T47D (cell line): ENCODE data around the gene SPATA3.
"Not testable (repeated sequence)": the region's sequence is repeated elsewhere in the genome, so short reads cannot be mapped to it uniquely, and the experiment has no call there.

Experiments used
- DNase-seq, 2 experiments: peaks; one replicate each; pipeline versions ENCODE4 v3.0.0 to v3.0.0-alpha.2; 2011 to 2012; ENCODE audit warnings: low read depth in 1 of 2, low spot score in 1 of 2
- JUND ChIP-seq: IDR thresholded peaks from 2 replicates; pipeline ENCODE4 v1.6.1; 2012; ENCODE audit warnings: low read depth
- in situ Hi-C: cut with HindIII; loops from 2 replicates; pipeline ENCODE4 v1.10.0; 2016; ENCODE audit warnings: low sequenced_read_pairs, low pct_unique_long_range_greater_than_20kb

Gene SPATA3

DNA sequence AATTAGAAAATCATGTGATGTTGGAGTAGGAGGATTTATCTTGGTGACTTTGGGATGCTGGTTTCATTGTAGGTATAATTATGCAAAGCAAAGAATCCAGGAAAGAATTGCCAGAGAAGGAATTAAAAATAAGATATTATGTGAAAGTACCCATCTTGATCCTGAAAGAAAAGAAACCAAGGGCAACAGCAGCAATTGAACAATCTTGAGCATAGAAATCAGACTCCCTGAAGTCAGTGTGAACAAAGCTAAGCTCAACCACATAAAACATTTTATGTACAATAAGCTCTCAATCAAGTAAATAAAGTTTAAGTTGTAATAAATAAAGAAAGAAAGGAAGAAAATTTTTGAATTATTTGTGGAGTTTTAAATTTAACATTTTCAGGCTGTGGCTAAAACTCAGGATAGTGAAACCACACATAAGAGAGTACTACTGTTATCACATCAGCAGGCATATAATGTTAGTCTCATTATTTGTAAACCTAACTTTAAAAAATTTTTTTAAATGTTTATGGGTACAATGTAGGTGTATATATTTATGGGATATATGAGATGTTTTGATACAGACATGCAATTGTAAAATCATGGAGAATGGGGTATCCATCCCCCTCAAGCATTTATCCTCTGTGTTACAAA lies 38.0 kb upstream of the SPATA3 start:
- no peak for DNase-seq
- no peak for TF ChIP-seq JUND
- in situ Hi-C loops = no loop called here

DNA sequence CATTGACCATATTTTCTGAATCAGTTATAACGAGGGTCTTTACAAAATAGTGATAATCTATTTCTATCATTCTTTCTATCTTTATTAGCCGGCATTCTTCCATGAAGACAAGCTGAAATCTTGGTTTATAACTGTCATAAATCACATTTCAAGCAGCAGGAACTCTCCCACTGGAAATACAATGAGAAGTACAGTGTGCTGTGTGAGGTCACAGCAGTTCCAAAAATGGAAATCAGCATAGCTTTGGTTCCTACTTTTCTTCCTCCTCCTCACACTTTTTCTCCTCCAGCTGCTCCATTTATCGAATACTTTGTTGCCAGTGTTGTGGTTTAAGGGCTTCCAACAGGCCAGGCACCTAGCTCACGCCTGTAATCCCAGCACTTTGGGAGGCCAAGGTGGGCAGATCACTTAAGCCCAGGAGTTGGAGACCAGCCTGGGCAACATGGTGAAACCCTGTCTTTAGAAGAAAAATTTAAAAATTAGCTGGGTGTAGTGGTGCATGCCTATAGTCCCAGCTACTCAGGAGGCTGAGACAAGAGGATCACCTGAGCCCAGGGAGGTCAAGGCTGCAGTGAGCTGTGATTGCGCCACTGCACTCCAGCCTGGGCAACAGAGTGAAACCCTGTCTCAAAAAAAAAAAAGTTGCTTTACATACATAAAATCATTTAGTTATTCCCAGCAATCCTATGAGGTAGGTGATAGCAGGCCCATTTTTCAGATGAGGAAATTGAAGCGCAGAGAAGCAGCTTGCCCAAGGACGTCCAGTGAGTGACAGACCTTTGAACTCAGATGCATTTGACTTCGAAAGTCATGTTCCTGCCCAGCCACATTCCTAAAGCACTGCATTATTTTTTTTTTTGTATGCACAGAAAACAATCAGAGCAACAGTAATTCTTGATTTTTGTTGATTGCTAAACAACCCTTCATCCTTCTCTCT lies 36.8 kb upstream of the SPATA3 start:
- TF ChIP-seq JUND = no peak
- DNase-seq = peak; percentile 20 to 42
- in situ Hi-C loops = no loop called here

DNA sequence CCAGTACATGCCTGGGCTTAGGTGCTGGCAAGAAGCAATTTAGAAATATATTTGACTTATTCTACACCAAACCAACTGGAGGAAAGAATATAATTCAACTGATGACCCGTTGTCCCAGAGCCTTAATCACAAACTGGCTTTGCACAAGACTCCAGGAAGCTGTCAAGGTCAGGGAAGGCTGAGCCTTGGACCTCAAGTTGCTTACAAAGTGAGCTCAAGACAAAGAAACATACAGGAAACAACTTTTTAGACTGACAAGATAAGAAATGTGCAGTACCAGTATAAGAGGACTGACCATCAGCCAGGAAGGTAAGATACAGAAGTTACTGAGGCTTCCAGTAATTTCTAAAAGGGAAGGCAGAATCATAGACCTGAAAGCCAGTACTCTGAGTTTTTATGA lies 35.9 kb upstream of the SPATA3 start:
- no peak for TF ChIP-seq JUND
- no peak for DNase-seq
- in situ Hi-C loops = no loop called here

DNA sequence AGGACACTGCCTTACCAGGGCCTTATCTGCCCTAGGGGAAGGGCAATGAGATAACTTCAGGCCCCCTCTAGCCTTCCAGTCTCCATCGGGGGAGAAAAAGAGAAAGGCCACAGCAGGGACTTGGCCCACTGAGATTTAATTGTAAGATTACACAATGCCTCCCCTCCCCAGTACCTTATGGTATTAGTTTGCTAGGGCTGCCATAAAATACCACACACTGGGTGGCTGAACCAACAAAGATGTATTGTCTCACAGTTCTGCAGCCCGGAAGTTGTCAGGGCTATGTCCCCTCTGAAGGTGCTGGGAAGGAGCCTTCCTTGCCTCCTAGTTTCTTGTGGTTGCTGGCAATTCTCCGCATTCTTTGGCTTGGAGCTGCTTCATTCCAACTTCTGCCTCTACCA lies 34.8 kb upstream of the SPATA3 start:
- in situ Hi-C loops = no loop called here
- DNase-seq = no peak
- TF ChIP-seq JUND = no peak

DNA sequence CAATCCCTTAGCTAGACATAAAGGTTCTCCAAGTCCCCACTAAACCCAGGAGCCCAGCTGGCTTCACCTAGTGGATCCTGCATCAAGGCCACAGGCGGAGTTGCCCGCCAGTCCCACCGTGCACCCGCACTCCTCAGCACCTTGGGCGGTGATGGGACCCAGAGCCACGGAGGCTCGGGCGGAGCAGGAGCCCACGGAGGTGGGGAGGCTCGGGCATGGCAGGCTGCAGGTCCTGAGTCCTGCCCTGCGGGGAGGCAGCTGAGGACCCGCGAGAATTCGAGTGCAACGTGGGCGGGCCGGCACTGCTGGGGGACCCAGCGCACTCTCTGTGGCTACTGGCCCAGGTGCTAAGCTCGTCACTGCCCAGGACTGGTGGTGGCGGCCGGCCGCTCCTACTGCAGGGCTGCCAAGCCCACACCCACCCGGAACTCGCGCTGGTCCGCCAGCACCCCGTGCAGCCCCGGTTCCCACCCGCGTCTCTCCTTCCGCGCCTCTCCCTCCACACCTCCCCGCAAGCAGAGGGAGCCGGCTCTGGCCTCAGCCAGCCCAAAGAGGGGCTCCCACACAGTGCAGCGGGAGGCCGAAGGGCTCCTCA lies 31.7 kb upstream of the SPATA3 start:
- in situ Hi-C loops = no loop called here
- no peak for DNase-seq
- TF ChIP-seq JUND = no peak

DNA sequence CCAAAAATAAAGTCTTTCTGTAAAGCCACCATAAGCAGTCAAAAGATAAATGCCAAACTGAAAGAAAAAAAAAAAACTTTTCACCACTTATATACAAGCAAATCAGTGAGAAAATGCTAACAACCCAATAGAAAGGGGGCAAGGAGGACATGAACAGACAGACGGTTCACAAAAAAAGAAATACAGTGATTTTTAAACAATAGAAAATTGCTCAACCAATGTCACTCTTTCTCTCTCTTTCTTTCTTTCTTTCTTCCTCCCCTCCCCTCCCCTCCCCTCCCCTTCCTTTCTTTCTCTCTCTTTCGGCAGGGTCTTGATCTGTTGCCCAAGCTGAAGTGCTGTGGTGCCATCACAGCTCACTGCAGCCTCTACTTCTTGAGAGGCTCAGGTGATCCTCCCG lies 28.8 kb upstream of the SPATA3 start:
- no peak for DNase-seq
- TF ChIP-seq JUND = no peak
- in situ Hi-C loops = no loop called here

DNA sequence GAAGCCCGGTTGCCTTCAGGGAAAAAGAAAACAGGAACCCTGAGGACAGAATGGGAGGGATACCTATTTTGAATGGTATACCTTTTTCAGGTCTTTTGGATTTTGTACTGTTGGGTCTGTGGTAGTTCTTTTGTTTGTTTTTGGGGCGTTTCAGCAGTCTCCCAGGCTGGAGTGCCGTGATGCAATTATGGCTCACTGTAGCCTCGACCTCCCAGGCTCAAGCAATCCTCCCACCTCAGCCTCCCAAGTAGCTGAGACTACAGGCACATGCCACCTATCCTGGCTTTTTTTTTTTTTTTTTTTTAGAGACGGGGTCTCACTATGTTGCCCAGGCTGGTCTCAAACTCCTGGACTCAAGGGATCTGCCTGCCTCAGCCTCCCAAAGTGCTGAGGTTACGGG lies 27.6 kb upstream of the SPATA3 start:
- in situ Hi-C loops, DNase-seq: not testable (repeated sequence)

DNA sequence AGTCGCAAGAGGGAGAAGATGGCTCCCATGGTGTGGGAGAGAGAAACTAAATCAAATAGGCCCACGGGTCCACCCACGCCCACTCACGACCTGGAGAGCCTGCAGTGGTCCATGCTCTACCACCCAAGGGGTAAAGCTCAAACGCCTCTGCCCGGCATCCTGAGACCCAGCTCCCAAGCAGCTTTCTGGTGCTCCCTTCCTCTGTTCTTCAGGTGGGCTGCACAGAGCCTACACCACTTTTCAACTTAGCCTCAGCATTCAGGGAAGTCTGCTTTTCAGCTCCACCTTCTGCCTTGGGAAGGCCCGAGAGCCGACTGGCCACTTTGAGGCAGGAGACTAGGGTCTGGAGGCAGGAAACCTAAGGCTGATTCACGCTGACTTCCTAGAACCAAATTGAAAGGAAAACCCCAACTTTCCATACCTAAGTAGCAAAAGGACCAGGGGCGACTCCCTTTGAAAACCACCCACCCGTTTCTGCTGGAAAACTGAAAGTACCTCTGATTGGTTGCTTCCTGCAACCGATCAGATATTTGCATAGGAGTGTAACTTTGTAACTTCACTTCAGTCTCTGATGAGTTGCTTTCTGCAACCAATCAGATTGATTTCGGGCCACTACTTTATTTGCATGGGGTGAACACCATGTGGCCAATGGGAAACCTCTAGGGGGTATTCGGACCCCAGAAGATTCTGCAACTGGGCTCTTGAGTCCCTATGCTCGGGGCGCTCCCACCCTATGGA lies 26.8 kb upstream of the SPATA3 start:
- peak in 1 of 2 experiments; percentile 50 for DNase-seq
- in situ Hi-C loops = no loop called here
- TF ChIP-seq JUND = no peak

DNA sequence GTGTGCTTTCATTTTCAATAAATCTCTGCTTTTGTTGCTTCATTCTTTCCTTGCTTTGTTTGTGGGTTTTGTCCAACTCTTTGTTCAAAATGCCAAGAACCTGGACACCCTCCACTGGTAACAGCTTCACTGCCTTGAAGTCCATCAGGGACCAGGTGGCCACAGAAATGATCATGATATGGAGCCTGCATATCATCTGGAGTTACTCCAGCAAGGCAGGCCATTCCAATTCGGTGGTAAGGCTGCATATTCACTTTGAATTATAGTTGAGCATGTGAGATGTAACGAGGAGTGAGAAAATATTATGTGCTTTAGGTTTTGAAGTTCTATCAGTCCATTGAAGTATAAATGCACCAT lies 26.3 kb upstream of the SPATA3 start:
- TF ChIP-seq JUND = no peak
- DNase-seq = no peak
- in situ Hi-C loops = no loop called here

DNA sequence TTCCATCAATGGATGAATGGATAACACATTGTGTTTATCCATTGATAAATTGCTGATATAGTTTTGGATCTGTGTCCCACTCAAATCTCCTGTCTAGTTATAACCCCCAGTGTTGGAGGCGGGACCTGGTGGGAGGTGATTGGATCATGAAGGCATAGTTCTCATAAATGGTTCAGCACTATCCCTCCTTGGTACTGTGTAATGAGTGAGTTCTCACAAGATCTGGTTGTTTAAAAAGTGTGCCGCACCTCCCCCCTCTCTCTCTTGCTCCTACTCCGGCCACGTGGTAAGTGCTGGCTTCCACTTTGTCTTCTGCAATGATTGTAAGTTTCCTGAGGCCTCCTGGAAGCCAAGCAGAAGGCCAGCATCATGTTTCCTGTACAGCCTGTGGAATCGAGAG lies 23.9 kb upstream of the SPATA3 start:
- in situ Hi-C loops = no loop called here
- no peak for DNase-seq
- TF ChIP-seq JUND = no peak

DNA sequence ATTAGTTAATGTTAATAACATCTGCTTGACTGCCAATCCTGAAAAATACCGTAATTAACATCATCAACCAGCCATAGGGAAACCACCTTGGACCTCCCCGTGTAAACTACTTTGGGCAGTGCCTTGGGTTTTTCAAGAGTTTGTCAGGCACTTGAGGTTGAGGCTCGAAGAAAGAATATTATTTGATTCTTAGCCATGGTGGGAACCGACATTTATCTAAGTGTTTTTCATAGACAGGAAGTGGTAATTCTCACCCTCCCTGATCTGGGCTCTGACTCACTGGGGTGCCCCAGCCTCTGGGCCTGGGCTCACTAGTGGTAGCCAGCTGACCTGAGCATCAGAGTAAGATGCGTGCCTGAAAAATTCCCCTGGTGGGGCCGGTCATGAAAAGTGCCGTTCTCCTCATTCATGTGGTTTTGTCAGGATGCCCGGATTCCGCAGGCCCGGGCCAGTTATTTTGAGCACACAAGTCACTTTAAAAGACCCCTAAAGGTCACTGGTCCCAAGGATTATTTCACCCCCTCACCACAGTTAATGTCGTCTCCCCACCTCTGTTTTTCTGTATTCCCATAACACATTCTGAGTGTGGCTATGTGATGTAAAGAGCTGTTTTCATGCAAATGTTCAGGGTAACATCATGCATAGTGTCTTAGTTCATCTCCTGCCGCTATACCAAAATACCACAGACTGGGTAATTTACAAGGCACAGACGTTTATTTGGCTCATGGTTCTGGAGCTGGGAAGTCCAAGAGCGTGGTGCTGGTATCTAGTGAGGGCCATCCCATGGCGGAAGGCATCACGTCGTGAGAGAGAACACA lies 21.6 kb upstream of the SPATA3 start:
- DNase-seq = no peak
- TF ChIP-seq JUND = no peak
- in situ Hi-C loops = no loop called here

DNA sequence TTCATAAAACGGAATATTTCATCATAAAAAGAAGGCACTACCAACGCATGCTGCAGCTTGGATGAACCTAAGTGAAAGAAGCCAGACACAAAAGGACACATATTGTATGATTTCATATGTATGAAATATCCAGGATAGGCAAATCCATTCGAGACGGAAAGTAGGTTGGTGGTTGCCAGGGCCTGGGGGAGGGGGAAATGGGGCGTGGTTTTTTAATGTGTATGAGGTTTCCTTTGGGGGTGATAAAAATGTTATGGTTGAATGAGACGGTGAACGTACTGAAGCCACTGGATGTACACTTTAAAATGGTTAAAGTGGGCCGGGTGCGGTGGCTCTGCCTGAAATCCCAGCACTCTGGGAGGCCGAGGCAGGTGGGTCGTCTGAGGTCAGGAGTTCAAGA lies 20.0 kb upstream of the SPATA3 start:
- TF ChIP-seq JUND = no peak
- in situ Hi-C loops = no loop called here
- no peak for DNase-seq
